NOMO-1 (cell line): Measurements from ENCODE around the gene EFS.
"Not testable (repeated sequence)": the region's sequence is repeated elsewhere in the genome, so short reads cannot be mapped to it uniquely, and the experiment has no call there.

Experiments used
- DNase-seq, 2 experiments: peaks; one replicate each; lab custom pipeline; 2025; ENCODE audit not compliant: unreplicated experiment in 2 of 2; lab: John Stamatoyannopoulos, UW

EFS gene

DNA sequence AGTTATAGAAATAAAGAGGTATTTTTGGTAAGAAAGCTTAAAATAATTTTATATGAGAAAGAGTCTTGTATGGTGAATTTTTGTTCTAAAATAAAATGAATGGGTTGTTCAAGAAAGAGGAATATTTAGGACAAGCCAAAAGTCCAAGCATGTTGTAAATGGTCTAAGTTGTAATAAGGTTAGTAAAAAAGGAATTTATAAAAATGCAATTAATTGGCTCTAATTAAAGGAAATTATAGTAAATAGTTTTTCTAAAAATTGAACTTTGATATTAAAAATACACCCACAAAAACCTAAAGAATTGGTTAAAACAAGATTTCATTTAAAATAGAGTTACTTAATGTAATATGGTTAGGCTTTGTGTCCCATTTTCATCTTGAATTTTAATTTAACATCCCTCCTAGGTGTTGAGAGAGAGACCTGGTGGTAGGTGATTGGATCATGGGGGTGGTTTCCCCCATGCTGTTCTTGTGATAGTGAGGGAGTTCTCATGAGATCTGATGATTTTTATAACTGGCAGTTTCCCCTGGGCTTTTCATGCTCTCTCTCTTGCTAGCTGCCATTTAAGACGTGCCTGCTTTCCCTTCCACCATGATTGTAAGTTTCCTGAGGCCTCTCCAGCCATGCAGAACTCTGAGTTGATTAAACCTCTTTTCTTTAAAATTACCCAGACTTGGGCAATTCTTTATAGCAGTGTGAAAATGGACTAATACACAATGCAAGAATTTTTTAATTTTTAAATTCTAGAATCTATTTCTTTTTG lies 25.3 kb downstream of the EFS start:
- DNase-seq, result no peak

DNA sequence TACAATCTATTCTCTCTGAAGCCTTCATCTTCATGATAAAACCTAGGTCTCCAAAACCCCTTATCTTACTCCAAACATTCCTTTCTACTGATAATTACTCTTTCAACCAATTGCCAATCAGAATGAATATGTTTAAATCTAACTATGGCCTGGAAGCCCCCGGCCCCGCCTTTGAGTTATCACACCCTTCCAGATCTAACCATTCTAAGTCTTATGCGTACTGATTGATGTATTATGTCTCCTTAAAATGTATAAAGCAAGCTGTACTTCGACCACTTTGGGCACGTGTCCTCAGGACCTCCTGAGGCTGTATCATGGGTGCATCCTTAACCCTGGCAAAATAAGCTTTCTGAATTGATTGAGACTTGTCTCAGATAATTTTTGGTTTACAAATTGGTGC lies 29.3 kb downstream of the EFS start:
- DNase-seq, result no peak

DNA sequence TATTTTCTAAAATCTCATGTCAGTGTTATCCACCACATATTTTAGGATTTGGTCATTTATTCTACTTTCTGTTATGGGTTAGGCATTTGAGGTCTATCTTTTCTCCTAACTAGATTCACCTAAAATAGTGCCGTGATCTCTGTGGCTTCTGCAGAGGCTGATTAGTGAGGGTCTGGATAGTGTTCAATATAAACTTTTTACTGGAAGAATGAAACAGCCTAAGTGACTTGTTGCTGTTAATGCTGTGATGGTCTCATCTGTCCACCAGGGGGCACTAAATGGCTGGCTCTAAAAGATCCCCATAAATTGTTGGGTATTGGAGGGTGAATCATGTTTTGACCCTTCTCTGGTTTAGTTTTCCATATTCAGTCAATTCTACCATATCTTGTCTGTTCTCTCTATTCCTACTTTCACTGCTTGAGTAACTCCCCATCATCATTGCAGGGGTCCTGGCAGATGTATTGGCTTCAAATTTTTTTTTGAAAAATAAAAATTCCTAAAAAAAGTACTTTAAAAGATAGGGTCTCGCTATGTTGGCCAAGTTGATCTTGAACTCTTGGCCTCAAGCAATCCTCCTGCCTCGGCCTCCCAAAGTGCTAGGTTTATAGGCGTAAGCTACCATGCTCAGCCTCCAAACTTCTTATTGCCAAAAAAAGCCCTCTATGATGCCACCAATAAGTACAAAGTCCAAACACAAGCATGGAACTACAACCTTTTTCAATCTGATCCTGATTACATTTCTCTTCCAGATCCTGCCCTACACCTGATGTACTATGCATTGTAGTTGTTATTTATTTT lies 36.8 kb downstream of the EFS start:
- DNase-seq, result peak; percentile 50 to 63

DNA sequence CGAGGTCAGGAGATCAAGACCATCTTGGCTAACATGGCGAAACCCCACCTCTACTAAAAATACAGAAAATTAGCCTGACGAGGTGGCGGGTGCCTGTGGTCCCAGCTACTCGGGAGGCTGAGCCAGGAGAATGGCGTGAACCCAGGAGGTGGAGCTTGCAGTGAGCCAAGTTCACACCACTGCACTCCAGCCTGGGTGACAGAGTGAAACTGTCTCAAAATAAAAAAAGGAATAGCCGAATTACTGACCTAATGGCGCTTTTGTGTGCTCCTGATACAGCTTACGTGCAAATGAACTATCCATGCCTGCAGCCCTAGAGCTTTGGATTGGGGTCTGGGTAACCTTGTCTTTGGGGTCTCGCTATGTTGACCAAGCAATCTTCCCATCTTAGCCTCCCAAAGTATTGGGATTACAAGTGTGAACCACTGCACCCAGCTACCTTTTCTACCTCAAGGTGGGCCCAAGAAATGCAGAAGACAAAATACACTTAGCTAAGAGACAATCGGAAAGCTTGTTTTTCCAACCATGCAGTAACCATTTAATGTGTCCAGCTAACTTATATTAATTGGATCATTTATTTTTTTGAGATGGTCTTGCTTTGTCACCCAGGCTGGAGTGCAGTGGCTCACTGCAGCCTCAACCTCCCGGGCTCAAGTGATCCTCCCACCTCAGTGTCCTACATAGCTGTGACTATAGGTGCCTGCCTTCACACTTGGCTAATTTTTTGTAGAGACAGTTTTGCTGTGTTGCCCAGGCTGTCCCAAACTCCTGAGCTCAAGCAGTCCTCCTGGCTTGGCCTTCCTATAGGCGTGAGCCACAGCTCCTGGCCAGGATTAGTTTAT lies 38.3 kb downstream of the EFS start:
- DNase-seq, result no peak

DNA sequence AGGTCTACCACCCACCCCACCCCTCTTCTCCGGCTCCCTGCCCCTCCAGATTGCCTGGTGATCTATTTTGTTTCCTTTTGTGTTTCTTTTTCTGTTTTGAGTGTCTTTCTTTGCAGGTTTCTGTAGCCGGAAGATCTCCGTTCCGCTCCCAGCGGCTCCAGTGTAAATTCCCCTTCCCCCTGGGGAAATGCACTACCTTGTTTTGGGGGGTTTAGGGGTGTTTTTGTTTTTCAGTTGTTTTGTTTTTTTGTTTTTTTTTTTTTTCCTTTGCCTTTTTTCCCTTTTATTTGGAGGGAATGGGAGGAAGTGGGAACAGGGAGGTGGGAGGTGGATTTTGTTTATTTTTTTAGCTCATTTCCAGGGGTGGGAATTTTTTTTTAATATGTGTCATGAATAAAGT lies 39.2 kb downstream of the EFS start:
- not testable (repeated sequence) for DNase-seq

DNA sequence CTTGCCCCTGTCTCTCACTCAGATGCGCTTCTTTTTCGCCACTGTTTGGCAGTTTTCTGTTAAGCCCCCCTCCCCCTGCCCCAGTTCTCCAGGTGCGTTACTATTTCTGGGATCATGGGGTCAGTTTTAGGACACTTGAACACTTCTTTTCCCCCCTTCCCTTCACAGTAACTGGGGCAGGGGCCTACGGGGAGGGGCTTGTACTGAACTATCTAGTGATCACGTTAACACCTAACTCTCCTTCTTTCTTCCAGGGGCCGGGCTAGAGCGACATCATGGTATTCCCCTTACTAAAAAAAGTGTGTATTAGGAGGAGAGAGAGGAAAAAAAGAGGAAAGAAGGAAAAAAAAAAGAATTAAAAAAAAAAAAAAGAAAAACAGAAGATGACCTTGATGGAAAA lies 40.0 kb downstream of the EFS start:
- DNase-seq, result no peak

DNA sequence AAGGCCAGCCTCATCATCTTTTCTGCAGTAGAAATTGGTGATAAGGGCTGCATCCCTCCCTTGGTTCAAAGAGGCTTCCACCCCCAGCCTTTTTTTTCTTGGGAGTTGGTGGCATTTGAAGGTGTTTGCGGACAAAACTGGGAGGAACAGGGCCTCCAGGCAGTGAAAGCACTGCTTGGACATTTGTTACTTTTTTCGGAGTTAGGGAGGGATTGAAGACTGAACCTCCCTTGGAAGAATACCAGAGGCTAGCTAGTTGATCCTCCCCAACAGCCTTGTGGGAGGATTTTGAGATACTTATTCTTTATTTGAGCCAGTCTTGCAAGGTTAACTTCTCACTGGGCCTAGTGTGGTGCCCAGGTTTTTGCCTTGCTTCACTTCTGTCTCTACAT lies 40.5 kb downstream of the EFS start:
- no peak for DNase-seq

DNA sequence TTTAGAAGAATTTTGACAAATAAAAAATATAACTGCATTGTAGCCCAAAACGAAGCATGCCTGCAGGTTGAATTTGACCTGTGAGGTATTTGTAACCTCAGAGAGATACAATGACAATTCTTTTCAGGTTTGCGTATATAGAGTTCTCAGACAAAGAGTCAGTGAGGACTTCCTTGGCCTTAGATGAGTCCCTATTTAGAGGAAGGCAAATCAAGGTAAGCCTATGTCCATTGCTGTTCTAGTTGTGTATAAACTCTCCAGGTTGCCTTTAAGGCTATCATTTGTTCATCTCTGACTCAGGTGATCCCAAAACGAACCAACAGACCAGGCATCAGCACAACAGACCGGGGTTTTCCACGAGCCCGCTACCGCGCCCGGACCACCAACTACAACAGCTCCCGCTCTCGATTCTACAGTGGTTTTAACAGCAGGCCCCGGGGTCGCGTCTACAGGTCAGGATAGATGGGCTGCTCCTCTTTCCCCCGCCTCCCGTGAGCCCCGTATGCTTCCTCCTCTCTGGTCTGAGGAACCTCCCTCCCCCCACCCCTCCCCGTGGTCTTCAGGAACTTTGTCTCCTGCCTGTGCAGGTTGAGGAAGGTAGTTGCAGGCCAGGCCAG lies 41.0 kb downstream of the EFS start:
- no peak for DNase-seq

DNA sequence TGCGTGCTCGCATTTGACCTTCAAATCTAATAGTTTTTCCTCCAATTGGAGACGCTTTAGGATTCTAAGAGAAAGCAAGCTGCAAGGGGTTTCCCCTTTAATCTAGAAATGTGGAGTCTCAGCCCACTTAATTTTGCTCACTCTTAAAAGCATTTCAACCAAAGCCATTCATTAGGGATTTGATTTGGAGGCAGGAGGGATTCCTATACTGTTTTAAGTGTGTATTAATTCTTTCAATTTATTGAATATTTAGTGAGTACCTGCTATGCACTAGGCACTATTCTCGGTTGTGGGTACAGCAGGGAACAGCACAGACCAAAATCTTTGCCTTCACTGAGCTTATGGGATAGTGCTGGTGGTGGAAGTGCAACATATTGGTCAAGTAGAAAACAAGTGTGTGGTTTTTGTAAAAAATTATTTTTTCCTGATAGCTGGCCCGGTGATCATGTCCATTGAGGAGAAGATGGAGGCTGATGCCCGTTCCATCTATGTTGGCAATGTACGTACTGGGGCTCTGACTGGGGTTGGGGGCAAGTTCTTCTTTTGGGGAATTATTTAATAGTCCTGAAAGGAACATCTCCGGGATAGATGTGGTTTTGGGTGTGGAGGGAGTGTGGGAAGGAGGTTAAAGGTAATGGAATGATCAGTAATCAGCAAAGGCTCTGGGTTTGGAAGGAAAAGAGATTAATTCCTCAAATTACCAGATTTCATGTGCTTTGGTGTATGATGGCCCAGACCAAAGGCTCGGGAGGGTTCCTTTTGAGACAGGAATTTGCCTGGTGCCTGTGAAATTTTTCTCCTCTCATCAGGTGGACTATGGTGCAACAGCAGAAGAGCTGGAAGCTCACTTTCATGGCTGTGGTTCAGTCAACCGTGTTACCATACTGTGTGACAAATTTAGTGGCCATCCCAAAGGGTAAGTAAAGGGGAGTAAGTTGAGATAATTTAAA lies 42.1 kb downstream of the EFS start:
- peak in 1 of 2 experiments; percentile 14 for DNase-seq

DNA sequence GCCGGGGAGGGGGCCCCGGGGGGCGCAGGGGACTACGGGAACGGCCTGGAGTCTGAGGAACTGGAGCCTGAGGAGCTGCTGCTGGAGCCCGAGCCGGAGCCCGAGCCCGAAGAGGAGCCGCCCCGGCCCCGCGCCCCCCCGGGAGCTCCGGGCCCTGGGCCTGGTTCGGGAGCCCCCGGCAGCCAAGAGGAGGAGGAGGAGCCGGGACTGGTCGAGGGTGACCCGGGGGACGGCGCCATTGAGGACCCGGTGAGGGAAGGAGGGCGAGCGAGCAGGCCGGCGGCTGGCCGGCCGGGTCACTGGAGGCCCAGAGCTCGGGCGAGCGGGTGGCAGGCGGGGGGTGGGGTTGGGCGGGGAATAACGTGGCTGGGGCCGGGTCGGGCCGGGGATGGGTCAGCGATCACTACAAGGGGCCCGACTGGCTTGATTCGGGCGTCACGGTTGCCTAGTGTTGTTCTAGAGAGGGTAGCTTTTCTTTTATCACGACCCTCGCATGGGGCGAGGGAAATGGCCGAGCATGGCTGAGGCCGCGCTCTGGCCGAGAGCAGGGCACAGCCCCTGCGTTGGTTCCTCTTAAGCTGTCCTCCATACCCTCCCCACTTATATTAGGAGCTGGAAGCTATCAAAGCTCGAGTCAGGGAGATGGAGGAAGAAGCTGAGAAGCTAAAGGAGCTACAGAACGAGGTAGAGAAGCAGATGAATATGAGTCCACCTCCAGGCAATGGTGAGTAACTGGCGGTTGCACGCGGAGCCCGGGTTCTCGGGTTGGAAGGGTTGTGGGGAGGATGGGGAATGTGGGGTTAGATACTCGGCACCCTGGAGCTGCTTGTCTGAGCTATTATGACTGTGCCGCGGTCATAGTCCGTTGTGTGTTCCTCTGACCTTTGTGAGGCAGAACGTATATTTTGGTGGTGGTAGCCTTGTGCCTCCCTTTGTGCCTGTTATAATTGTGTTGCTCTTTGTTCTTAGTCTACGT lies 43.1 kb downstream of the EFS start:
- DNase-seq, result peak; percentile 19 to 25

DNA sequence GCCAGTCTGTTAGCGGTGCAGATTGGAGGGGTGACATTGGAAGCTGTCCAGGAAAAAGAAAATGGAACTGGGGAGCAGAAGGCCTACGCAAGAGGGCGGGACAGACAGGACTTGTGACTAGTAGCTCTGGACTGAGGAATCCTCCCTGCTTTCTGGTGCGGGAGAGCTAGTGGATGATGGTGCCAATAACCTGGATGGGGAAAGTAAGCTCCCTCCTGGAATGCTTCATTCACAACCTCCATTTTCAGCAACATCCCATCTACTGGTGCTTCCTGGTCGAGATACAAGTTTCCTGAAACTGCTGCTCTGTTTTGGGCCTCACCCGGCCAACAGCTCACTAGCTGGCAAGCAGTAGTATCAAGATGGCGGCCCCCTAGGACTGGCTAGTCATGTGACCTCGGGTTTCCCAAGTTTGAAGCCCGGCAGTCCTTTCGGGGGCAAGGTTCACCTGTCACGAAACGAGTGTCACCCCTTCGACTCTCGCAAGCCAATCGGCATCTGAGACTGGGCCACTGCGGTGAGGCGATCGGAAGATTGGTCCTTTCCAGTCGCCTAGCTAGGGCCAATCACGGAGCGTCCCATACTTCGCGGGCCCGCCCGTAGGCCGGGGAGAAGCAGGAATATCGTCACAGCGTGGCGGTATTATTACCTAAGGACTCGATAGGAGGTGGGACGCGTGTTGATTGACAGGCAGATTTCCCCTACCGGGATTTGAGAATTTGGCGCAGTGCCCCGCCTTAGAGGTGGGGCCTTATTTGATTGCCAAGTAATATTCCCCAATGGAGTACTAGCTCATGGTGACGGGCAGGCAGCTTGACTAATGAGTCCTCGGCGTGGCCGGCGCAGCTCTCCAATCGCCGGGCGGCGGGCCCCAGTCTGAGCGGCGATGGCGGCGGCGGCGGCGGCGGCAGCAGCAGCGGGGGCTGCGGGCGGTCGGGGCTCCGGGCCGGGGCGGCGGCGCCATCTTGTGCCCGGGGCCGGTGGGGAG lies 44.1 kb downstream of the EFS start, which contains the start of gene PABPN1:
Gene PABPN1, plus strand, starts transcription at position 874 of the 988 bp plus-strand sequence. Its CDS starts 13 bp downstream, at position 887.
- DNase-seq, result peak; percentile 100

DNA sequence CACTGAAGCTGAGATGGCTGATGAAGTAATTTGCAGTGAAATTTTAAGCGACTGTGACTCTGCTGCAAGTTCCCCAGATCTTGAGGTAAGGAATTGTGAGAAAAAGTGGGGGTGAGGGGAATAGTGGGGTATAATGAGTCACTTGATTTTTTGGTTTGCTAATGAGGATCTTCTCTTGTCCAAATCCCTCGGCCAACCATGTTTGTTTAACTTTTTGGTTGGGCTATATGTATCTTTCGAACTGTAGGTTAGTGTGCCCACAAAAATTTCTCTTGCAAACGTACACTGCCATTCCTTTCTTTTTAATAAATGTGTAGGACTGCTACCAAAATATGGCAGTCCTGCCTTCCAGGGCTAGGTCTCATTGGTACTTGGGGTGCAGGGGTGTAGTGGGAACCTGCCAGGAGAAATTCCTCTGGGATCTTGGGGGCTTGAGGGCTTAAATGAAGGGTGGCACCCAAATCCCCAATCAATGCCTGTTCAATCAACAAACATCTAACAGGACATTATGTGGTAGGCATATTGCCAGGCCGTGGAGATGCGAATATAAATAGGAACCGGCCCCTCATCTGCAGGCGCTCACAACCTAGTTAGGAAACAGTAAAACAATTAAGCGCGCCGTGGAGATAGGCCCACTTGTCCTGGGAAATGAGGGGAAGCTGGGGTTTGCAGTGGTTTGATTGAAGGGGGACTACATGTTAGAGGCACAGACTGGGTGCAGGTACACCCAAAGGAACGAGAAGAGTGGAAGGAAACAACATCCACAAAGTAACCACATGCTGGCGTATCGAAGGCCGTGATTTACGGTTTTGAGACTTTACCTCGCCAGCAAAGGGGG lies 45.0 kb downstream of the EFS start:
- no peak for DNase-seq

DNA sequence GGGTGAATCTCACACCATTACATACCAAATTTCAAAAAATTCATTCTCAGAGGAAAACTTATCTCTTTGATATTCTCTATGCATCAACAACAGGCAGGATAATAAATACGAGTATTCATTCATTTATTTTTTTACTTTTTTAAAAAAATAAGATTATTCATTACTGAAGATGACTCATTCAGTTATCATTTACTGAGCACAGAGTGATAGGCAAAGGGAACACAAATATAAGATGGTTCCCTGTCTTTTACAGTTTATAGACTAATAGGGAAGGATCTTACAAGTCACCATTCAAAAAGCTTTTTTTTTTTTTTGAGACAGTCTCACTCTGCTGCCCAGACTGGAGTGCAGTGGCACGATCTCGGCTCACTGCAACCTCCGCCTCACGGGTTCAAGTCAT lies 48.7 kb downstream of the EFS start:
- no peak for DNase-seq

DNA sequence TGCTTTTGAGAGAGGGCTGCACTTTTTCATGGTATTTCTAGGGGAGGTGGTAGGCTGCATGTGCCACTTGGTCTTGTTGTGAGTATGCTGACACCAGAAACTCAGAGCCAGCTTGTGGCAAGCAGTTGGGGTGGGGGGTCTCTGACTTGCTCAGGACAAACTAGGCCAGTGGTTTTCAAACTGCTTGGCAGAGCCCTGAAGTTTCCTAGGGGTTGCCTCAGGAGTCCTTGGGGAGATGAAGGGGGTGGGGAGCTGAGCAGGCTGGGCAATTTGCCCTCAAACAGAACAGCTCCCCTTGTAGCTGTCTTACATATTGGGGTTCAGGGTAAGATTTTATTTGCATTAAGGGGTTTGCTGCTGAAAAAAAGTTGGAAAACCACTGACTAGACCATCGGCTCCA lies 54.4 kb downstream of the EFS start:
- DNase-seq, result no peak

DNA sequence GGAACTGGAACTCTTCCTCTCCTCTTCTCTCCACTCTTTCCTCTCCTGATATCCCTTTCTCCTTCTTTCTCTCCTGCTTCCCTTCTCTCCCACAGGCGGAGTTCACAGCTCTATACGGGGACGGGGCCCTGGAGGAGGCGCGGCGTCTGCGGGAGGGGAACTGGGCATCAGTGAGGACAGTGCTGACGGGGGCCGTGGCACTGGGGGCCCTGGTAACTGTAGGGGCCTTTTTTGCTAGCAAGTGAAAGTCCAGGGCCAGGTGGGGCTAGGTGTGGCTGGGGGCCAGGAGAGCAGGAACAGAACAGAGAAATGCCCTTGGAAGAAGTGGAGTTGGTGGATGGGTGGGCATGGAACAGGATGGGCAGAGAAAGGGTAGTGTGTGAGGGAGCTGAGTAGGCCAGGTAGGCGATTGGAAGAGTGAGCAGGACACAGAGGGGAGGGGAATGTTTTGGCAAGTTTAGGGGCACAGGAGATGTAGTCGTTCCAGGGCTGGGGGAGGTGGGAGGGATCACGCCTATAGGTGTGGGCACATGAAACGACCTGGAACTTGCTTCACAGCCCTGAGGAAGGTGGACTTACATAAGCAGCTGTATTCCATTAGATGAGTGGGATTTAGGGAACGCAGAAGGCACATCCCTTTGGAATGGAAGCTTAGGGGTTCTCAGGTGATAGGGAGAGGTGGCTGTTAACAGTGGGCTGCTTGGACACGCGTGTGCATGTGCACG lies 56.1 kb downstream of the EFS start:
- DNase-seq, result no peak
